HG03066 (cell line): ENCODE data around the gene NEDD4L.
"Not testable (repeated sequence)": the region's sequence is repeated elsewhere in the genome, so short reads cannot be mapped to it uniquely, and the experiment has no call there.

Experiments used
- ATAC-seq: cut with Tn5 transposase; IDR thresholded peaks from one replicate; pipeline ENCODE4 v1.9.1; 2021; ENCODE audit warnings: low read depth; ENCODE audit not compliant: unreplicated experiment

NEDD4L gene

DNA sequence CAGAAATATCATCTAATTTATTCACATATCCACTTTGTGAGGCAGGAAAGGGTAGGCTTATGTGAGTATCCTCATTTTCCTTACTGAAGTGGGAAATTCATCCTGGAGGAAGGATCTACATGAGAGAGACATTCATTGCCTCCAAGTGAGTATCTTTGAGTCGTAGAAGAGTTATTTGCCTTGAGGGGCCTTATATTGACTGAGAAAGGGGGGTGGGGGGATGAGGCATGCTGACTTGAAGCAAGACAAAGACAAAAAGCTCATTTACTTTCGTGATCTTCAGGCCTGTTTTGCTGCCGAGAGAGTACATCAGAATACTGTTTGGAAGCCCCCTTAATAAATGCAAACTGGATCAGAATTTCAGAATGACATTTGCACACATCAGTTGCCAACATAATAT is 17.6 kb upstream of the NEDD4L start:
- ATAC-seq, result no peak

DNA sequence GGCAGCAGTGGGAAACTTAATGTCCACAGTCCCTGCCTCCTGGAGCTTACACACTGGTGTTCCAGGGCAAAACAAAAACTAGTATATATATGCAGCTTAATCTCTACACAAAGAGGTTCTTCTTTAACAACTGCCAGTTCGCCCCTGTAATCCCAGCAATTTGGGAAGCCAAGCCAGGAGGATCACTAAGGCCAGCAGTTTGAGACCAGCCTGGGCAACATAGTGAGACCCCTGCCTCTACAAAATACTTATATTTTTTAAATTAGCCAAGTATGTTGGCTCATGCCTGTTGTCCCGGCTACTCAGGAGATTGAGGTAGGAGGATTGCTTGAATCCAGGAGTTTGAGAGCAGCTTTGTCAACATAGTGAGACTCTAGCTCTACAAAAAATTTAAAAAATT is 17.2 kb upstream of the NEDD4L start:
- ATAC-seq, result no peak

DNA sequence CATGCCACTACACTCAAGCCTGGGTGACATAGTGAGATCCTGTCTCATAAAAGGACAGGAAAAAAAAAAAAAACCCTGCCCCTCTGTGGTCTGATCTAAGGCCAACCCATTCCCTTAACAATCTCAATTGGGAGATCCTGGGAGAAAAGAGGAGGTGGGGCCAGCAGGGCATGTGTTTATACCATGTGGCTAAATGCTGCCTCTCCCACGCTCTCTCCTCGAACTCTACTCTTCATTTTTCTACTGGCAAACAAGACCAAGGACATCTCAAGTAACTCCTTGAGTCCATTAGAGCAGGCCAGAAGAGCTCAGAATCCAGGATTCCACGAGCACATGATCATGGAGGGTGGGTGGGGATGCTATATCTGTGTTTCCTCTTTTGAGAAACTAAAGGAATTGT is 16.7 kb upstream of the NEDD4L start:
- no peak for ATAC-seq

DNA sequence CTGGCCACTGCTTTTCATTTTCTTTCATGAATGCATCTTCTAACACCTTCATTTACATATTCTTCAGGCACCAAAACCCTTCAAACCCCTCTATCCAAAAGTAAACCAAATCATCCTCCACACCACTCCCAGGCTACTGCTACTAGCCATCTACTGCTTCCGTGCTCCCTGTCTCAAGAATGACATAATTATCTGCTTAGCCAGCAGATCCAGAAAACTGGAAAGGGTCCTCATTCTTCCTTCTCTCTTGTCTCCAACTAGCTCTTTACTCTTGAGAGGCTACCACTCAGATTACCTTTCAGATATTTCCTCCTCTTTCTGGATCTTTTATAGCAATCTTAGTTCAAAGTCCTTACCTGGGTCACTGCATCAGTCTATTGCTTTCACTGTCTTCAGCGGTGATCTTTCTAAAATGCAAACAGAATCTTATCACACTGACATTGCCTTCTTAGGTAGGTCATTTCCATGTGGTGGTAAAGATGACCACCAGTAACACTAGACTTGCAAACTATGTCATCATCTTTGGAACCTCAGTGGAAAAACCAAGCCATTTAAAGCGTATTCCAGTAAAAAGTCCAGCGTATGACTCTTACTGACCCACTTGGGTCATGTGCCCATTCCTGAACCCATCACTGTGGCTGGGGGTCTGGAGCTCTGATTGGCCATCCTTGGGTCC is 15.8 kb upstream of the NEDD4L start:
- ATAC-seq, result no peak

DNA sequence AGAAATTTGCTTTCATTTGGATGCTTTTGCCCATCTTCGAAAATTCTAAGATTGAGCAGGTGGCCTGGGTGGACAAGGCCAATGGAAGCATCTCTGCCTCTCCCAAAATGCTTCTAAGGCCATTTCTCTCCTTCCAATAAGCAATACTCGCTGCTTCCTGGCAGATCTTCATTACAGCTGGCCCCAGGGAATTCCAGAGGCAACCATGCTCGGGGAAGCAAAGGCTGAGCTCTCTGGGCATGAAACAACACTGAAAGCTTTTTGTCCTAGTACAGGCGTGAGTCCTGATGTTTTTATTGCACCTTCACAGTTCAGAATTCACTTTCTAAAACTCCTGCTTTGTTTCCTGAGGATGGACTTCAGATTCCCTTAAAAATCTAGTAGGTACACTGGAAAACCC is 11.8 kb upstream of the NEDD4L start:
- no peak for ATAC-seq

DNA sequence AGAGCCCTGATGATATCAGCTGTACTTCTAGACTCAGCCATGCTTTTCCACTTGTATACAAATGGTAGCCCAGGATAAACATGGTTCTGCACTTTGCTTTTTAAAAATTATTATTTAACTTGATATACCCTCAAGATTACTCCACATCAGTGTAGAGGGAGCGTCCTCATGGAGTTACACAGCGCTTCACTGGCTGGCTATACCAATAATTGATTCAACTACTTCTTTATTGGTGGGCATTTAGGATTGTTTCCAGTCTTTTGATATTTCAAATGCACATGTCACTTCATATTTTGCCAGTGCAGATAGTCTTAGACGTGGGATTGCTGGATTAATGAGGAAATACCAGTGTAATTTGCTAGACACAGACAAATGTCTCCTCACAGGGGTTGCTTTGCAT is 10.8 kb upstream of the NEDD4L start:
- ATAC-seq, result no peak

DNA sequence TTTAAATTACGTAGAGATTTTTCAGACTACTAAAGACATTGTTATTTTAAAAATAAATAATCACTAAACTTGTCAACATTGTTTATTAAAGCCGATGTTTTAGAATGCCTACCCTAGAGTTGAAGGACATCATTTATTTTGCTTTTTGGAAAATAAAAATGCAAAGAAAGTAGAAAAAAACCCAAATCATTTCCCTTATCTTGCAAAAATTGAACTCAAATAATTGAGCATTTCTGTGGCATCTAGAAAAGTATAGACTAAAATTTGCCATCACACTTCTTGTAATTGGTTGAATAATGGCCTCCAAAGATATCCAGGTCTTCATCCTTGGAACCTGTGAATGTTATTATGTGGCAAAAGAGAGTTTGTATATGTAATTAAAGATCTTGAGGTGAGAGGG is 9.7 kb upstream of the NEDD4L start:
- no peak for ATAC-seq

DNA sequence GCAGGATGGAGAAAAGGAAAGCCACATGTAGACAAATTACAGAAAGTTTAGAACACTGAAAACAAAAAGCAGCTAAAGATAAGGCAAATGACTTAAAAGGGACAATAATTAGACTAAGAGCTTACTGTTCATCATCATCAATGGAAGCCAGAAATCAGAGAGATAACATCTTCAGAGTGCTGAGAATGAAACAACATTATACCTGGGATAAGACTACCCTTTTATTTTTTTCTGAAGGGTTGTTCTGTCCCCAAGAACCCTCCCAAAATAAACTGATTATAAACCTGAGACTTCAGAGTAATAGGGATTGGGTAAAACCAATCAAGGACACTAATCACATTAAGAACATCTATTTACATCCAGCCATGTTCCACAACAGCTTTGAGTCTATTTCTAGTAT is 6.9 kb upstream of the NEDD4L start:
- no peak for ATAC-seq

DNA sequence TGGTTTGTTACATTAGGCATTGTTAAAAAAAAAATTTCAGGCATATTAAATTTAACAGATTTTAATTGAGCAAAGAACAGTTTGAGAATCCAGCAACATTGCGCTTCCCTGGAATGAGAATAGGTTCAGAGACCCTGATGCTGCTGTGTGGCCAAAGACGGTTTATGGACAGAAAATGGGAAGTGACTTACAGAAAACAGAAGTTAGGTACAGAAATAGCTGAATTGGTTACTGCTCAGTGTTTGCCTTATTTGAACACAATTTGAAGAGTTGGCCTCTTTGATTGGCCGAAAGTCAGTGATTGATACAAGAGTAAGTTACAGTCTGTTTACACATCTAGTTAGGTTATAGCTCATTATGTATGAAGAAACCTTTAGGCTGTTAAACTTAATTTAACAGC is 6.0 kb upstream of the NEDD4L start:
- no peak for ATAC-seq

DNA sequence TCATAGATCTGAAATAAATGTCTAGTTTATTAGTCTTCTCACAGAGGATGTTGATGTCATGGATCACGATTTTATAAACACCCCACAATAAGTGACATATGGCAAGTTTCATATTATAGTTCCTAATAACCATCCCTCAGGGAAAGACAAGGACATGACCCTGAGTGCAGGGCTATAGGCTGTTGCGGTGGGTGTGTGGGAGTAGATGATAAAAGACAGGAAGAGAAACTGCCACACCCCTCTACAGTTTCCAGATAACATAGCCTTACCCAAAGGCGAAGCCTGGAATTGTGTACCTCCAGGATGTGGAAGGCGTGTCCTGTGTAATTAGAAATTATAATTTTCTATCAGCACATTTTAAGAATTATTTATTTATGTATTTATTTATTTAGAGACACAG is 2.4 kb upstream of the NEDD4L start:
- no peak for ATAC-seq

DNA sequence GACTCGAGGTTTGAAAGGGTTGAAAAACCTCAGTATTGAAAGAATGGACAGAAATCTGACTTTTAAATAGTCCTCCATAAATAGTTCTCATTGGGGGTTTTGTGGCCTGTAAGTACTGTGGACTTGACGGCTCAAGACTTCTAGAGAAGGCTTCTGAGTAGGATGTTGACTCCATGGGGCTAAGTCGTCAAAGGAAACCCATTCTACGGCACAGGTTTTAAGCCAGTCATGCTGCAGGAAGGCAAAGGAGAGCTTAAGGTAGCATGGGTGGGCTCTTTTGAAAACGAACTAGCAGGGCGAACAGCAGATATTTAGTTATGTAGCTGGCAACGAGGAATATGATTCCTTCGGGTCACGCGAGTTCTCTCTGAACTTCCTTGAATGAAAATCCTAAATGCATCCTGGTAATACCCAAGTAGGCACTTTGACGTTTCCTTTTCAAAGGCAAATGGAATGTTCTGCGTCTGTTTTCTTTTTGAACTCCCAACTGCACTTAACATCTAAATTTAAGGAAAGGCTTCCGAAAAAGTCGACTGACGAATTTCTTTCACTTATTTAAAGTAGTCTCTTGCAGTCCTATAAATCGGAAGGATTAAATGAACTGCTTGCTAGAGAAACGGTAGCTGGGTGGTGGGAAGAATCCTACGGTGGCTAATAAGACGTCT is 1.1 kb upstream of the NEDD4L start:
- no peak for ATAC-seq

DNA sequence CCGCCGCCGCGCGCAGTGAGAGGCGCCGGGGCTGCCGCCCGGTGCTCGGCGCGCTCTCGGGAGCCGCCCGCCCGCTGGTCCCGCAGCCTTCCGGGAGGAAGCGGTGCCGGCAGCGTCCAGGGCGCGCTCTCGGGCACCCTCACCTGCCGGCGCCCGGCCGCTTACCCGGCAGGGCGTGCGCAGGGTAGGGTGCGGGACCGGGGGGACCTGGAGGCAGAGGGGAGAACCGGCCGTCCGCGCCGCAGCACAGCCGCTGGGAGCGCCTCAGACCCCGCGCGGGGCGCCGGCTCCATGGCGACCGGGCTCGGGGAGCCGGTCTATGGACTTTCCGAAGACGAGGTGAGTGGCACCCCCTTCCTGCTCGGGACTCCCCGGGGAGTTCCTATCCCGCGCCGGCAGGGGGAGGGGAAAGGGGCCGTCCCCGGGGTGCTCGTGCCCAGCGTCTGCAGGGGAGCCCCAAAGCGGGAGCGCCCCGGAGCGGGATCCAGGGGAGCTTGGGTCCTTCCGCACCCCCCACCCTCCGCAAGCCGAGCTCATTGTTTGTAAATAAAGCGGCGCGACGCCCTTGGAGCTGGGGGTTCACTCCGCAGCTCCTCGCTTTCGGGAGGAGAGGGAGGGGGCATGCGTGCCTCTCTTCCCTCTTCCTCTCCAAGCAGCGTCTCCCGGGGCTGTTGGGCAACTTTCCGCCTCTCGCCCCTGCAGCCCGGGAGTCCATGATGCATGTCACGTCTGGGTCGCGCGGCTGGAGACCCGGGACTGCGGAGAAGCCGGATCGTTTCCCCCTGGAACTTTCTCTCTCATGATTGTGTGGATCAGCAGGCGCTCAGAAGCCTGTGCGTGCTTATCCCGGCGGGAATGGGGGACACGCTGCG is 580 bp downstream of the NEDD4L start:
- ATAC-seq, result peak; percentile 30

DNA sequence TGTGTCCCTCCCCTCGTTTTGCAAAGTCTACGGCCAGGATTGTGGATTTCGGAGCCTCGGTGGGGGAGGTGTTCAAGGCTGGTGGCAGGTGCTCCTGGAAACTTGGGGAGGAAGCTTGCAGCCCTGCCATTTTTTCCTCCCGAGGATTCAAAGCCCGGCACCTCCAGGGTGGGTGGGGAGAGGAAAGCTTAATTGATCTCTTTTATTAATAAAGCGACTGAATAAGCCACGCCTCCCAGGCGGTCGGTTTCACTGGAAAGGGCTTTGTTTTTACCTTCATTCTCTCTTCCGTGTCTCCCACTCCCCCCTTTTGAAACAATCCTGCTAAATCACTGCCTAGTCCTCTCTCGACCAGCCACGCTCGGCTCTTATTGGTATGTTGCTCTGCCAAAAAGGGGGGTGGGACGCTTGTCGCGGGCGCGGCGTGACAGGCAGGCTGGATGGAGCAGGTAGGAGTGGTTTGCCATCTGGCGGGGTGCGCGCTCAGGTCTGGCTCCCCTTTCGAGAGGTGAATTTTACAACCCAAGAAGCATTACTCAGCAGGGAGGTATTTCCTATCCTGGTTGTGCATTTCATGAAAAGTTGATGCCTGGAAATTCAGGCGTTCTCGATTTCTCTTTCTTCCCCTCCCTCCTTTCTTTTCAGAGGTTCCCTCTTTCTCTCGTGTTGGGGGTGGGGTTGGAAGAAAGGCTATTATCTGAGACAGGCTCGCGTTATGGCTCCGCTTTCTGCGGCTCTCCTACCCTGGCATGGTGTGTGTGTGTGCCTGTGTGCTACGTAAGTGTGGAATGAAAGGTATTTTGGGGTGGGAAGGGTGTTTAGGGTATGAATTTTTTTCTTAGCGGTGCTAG is 1.4 kb downstream of the NEDD4L start:
- ATAC-seq, result no peak

DNA sequence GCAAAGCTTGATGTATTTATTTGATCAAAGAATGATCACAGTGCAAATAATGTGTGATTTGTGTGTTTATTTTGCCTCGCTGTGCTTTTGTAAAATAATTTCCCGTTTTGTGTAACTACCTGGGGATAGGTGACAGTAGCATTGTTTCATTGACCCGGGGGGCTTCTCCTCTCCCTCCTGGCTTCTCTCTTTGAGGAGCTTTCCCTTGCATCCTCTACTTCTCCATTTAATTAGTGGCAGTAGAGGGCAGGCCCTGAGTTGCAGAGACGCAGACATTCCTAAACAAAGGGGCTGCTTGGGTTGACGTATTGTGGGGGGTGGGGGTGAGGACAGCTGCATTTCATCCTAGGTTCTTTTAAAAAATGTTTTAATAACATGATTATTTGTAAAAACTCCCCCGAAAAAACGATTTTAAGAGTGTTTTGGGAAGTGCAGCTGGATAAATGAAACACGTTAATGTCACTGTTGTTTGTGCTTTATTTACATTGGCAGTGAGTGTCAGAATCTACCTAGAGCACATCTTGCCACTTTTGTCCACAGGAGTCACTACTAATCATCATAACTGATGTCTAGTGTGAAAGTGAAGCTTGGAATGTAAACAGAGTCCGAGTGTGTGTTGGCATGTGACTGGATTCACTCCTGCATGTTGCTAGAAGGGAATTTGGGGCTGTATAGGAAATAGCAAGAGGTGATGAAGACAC is 2.2 kb downstream of the NEDD4L start:
- ATAC-seq, result no peak

DNA sequence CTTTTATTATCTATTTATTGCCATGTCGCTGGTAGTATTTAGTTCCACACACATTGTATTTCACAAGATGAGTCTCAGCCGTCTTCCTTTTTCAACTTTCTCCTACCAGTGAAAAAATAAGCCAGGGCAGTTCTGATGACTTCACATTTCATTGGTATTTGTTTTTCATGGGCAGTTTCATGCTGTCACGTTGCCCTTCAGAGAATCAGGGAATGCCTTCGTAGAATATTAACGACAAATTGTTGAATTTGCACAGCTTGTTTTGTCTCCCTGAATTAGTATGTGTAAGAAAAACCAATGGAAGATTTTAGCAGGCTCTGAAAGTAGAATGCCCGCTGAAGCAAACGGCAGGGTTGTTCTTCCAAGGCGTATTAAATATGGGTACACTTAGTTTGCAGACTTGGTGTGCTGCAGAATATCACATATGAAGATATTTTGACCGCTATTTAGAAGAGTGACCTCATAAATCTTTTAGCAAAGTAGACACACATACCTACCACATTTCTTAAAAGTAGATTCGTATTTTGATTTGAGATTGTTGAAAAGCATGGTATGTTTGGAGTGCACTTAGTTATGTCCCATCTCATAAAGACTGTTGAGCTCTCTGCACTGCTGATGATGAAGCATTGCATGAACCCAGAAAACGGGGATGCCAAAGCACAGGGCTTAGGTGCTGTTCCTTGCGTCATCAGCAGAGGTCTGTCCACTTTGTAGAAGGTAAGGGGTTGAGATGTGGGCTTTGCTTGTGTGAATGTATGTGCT is 2.9 kb downstream of the NEDD4L start:
- ATAC-seq, result no peak

DNA sequence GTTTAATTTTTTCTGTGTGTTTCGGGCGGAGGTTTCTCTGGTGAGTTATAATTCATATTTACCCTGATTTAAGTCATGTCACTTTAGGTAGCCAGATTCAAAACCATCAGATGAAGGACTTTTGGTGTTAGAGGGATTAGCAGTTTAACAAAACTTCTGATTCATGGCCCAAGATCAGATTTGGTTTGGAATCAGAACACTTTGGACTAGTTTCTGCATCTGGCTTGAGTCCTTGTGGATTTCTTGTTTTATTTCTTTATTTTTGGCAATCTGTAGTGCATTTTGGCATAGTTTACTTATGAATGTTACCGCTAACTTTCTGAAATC is 3.5 kb downstream of the NEDD4L start:
- ATAC-seq, result no peak

DNA sequence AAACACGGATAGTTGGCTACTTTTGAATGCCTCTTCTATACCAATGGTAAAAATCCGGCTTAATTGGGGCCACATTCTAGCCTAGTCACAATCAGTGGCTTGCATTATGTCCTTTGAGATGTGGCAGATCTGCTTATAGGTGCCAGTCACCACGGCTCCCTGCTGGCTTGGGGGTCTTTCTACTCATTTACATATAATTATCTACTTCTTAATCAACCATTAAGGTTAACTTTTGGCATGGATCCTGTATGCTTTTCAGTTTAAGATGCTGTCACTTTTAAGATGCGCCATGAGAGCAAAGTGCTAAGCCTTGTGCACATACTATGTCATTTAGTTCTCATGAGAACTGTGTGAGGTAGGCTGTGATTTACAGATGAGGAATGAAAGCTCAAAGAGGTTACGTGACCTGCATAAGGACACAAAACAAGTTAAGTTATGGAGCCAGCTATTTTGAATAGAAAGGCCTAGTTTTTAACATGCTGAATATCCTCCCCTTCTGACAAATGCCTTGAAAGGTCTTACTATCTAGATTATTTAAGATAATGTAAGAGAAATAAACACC is 4.1 kb downstream of the NEDD4L start:
- no peak for ATAC-seq

DNA sequence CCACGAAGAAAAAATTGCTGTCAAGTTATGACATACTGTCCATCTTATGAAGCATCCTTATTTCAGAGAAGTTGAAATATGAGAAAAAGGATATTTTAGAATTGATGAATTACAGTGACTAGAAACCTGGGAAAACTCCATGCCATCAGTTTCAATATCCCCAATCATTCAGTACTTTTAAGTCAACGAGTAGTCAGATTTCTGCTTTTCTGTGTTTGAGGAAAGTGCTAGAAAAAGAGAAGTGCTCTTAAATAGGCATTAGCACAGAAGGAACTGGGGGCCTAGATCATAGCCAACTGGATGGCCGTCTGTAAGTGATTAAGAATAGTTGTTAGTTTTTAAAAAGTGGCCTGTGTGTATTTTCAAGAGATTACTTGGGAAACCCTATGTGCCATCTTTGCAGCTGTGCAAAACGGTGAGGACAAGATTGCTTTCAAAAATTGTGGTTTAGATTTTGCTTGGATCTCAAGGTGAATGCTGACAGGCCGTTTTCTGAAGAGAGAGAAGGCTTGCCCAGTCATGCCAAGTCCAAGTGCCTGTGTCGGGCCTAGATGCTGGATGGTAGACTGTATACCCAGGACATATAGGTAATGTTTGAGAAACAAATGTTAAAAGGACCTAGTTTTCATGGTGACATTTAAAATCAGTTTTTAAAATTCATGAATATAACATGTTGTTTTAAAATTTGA is 5.1 kb downstream of the NEDD4L start:
- no peak for ATAC-seq

DNA sequence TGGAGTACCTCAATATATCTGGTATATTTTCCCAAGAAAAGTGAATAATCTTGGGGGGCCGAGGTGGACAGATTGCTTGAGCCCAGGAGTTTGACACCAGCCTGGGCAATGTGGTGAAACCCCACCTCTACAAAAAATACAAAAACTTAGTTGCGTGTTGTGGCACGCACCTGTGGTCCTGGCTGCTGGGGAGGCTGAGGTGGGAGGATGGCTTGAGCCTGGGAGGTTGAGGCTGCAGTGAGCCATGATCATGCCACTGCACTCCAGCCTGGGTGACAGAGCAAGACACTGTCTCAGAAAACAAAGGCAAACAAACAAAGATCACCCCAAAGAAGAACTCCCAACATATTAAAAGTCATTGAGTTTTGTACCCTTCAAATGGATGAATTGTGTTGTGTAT is 6.9 kb downstream of the NEDD4L start:
- ATAC-seq, result not testable (repeated sequence)
